Non-pigmented ciliary epithelial cell (primary cell): ENCODE data around the gene TNS3.

Experiments
- DNase-seq: peaks from one replicate; pipeline ENCODE4 v3.0.0-alpha.2; 2010; ENCODE audit warnings: low read depth

The TNS3 gene

DNA sequence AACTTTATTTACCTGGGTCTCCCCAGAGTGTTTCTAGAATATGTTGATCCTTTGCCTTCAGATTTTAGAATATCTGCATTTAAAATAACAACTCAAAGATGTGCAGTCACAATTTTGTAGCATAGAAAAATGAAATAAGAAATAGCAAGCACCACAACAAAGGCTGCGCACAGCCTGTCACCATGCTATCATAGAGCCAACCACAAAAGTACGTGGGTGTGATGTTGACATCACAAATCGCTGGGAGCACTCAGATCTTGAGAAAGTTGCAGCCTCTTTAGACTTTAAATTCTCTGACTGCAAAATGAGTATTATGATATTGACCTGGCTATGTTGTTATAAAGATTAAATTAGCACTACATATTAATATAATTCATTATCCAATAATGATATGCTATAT, 177.9 kb downstream of the TNS3 start:
- no peak for DNase-seq

DNA sequence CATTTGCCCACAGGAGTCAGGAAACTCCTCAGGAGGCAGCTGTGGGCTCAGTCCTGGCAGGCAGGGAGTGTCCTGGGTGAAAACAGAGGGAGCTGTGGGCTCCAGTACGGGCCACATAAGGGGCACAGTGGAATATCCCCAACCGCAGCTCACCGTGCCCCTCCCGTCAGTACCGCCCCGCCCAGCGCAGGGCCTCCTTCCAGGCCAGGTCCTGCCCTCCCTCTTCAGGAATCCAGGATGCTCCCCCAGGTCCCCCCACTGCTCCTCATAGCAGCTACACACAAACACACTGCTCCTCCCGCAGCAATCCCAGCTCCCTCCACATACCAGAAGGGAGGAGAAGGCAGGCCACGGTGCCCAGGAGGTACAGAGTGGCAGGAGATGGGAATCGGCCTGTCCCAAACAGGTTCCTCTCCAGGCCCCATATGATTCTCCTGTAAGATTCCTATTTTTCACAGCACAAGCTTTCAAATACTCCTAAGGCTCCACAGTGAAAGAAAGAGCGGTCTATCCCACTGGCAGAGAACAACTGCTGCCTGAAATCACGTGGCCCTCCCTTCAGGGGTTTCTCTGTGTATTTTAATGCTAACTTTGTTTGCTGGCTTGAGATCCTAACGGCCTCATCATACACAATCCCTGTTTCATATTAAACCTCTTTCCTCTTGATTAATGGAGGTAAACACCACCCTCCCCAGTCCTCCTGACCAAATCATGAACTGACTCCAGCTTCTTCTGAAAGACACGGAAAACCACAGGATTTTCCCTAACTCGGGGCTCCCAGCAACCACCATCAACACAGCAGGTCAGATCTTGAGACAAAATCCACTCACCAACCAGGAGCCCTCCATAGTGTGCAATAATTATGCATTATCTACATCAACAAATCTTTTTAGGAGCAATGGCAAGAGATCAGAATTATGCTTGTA, 178.7 kb downstream of the TNS3 start:
- DNase-seq = no peak

DNA sequence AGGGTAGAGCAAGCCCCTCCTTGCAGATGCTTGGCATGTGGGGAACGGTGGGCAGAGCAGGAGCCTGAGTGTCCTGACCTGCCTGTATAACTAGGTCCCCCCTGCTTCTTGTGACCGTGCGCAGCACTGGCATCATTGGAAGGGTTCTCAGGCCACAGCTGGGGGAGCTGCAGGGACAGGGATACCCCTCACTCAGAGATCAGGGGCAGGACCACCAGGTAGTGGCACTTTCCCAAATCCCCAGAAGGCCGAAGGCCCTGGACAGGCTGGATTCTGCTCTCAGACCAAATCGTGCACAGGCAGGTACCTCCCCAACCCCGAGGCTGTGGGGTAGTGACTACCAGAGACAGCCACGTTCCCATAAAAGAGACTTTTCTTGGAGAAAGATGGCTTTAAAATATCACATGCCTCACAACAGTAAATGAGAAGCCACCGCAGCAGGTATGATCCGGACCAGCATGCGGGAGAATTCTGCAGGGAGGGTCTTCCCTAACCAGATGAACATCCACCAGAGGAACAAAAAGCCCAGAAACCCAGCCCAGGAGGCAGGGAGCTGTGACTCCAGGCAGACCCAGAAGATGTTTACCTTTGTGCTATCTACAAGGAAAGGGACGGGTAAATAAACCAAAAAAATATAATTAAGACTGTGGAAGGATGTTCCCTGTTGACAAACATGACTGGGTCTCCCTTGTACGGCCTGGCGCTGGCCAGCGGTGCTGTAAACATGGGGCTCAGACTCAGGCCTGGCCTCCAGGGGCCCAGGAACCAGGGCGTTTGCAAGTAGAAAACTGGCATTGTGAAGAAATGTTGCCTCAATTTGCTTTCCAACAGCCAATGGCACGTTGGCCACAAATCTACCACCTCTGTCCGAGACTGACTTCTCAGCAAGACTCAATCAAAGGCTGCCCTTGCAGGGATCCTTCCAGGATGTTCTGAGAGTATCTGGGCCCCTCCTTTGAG, 180.0 kb downstream of the TNS3 start:
- no peak for DNase-seq

DNA sequence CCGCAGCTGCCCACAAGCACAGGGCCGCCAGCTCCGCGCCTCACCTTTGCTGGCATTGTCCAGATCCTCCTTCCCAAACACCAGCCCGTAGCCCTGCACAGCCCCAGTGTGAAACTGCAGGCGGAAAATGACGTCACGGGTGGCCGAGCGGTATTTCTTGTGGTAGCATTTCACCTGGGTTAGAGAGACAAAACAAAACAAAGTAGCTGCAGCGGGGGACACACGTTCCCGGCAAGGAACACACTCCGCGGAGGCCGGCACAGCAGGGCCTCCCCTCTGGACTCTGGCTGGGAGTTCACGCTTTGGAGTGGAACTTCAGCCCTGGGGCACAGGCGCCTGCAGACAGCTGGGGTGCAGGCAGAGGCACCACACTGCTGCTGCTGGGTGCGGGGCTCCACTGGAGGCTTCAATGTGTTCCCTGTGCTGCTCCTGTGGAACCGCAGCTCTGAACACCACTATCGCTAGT, 181.1 kb downstream of the TNS3 start:
- no peak for DNase-seq

DNA sequence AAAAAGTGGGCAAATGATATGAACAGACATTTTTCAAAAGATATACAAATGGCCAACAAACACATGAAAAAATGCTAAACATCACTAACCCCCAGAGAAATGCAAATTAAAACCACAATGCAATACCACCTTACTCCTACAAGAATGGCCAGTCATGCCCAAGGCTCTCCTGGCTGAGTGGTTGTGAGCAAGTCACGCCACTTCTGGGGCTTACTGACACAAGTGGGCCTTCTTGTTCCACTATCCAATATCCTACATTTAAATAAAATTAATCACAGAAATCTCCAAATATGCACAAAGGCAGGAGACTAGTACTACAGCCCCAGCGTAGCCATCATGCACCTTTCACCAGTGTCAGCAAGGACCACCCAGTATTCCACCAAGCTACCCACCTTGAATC, 181.9 kb downstream of the TNS3 start:
- no peak for DNase-seq

DNA sequence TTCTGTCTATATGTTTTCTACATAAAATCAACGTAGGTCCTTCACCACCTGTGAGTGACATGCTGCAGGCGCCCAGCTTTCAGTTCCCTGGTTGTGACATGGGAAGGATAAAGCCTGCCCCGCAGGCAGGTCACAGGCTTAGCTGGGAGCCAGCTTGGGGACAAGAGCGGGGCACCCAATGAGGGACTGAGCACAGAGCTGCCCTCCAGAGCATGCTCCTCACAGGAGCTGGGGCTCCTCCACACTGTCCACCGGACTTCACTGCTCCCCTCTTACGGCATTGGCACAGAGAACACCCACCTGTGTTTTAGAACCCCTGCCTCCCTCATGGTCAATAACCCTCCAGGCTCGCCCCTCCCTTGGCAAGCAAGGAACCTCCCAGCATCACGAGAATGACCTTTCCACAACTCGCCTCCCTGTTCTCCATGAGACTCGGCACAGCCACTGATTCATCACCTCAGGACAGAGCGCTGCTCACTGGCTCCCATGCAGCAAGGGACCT, 187.1 kb downstream of the TNS3 start:
- no peak for DNase-seq

DNA sequence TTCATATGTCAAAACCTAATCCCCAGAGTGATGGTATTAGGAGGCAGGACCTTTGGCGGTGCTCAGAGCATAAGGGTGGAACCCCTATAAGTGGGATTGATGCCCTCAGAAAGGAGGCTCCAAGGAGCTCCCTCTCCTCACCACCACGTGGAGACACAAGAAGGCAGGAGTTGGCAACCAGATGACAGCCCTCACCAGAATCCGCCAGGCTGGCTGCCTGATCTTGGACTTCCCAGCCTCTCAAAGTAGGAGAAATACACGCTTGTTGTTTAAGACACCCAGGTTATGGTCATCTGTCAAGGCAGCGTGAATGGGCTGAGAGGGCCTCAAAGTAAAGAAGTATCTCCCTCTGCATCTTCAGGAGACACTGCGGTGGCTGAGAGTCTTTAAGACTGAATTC, 187.7 kb downstream of the TNS3 start:
- DNase-seq = no peak

DNA sequence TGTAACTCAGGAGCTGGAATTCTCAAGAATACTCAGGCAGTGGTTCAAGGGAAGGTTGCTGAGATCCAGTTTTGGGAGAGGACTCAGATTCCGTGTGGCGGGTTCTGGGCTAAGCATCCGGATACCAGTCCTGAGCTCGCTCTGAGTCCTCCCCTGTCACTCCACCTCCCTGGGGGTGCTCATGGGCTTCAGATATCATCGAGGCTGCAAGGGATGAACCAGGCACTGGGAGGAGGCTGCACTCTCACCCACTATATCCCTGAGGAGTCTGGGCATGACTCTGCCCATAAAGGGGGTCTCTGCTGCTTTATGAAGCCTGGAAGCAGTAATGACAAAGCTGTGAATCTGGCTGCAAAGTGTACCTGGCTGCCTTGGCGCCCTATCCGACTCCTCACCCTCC, 188.5 kb downstream of the TNS3 start:
- no peak for DNase-seq

DNA sequence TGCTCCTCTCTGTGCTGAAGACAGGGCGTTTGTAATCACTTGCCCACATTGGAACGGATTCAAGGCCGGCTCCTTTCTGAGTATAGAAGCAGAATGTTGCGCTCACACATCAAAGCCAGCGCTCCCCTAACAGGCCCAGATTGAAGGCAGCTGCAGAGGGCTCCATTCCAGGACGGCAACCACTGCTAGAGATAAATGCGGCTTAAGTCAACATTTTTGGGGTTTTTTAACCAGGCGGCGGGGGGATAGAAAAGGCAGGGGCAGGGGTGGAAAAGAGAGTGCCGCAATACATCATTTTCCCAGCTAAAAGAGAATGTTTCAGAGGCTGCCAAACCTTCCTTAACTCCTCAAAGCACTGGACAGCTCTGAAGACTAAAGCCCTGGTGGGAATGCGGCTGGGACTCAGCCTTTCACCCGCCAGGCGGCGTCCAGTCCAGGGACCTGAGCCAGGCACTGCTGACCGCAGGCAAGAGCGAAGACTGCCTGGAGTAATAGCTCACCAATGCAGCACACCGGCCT, 189.6 kb downstream of the TNS3 start:
- DNase-seq = no peak

DNA sequence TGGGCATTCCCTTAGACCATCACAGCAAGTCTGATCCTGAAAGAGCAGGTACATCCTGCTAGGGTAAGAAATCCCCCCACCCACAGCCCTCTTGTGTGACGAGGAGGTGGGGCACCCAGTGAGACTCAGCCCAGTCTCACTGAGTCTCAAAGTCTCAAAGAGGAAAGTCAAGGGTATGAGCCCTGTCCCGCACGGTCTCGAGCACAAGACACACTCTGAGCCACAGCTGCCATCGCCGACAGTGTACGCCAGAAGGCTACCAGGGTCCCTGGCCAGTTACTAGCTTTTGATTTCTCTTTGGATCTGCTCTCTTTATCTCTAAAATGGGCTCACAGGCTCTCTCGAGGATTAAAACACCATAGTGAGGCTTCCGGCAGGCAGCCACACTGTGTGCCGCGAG, 190.2 kb downstream of the TNS3 start:
- DNase-seq = no peak

DNA sequence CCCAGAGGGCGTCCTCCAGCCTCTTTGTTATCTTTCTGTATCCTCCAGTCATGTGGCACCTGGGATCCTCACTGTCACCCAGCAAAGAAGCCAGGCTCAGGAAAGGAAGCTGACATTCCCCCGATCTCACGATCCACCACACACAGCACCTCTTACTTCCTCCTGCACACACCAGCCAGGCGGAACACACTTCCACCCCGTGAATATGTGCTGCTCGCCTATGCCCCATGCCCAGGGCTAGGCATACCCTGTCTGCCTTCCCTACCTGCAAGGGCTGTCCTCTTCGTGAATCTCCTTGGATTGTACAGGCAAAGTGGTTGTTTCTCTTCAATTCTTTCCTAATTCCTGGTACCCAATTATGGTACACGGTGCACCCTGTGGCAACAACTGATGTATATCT, 191.0 kb downstream of the TNS3 start:
- no peak for DNase-seq

DNA sequence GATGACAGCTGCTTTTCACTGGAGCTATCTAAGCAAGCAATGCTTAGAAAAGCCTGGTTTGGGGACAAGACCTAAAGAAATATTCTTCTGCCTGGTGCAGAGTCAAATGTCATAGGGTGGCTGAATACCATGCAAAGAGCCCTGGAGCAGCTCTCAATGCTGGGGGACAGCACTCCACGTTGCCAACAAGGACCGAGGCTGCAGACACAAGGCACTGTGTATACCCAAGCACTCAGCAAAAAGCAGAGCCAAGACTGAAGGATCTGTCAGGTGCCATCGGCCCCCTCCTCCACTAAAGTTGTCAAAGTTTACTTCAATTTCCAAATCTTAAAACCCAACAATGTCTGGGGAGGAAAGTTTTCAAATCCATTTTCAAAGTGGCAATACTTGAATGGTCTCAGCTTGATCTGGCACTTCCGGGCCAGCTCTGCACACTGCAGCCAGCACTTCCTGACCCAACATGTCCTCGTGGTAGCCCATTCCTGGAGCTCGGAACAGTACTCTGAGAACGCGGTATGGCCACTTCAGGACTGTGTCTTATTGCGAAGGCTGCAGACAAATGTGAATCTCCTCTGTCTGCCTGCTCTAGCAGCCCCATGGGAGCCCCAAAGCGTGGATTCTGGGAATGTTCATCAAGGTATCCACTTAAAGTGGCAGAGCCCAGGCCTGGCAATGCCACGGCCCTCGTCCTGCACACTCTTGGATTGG, 191.8 kb downstream of the TNS3 start:
- no peak for DNase-seq

DNA sequence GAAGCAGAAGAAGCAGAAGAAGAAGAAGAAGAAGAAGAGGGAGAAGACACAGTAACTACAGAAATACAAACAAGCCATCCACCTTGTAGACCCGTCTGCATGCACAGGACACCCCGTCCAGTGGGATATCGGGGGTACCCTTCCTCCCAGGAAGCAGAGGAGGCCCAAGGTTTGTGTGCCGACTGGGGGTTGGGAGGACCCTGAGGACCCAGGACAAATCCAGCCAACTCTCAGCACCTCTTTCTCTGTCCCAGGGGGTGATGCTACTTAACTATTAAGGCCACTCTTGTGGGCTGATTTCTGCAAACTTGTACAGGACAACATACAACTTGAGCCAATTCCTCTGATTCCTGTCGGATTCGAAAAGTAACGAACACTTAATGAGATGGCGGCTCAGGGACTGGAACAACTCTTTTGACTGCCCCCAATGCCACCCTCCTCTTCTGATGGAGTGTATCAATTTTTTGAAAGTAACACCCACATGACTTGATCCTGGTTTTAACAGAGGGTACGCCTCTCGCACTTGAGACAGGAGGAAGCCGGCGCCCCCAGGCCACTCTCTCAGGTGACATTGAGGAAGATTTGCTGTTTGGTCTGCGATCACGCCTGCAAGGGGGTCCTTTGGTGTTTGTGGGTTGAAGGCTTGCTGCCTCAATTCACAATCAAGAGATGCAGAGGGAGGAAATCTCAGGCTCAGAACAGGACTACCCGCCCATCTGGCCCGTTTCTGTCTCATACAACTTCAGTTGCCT, 192.6 kb downstream of the TNS3 start:
- no peak for DNase-seq

DNA sequence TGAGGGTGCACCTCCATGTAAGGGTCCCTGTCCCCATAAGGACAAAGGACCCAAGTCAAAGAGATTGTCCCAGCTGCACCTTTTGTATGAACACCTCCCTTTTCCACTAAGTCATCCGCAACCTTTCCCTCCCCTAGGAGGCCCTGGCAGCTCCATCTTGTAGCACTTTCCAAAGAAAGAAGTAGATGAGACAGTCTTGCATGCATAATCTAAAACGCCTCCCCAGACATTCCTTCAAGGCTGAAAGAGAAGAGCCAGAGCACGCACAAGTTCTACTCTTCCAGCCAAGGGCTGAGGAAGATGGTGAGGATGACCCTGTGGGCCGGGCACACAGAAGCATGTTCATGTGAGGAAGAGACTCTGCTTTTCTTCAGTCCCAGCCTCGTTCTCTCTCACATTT, 194.4 kb downstream of the TNS3 start:
- DNase-seq = no peak

DNA sequence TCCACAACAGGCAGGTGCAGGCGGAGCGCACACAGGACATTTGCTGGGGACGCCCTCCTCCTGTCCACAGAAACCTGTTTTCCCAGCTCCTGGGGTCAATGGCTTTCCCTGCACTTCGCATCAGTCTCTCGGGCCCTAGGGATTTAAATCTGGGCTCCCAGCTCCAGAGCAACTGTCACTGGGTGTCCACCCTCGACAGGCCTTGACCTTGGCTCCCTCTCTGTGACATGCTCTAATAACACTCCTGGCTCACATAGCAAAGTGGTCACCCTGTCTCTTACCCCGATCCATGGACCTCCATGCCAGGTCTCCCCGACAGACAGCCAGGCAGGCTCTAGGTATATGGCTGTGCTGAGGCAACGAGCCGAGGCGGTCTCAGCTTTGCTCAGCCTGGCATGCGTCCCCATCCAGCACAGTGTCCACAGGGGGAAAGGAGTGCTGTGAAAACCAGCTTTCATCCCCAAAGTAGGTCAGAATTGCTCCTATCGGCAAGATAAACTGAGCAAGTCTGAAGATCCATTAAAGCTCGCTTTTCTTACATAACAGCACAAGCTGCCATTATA, 195.6 kb downstream of the TNS3 start:
- no peak for DNase-seq

DNA sequence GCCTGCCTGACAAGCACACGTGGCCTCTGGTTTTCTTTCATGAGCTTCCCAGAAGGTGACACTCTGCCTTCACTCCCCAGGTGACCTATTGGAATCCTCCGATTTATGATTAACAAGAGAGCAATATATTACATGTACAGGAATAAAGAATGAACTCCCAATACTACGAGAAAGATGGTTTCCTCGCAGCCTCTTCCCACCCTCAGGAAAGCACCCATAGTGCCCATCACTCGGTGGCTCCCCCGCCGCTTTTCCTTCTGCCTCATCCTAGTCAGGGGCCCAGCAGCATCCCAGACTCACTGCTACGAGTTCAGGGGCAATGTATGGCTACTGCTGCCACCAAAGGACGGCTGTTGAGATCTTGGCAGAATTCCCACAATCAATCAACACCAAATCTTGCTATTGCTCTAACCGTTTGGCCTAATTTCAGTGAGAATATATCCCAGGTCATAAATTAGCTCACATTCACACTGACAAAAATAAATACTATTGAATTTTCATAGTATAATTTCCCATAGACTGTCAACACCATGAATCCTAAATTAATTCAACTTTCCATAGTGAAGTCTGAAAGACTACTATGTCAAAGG, 196.3 kb downstream of the TNS3 start:
- no peak for DNase-seq

DNA sequence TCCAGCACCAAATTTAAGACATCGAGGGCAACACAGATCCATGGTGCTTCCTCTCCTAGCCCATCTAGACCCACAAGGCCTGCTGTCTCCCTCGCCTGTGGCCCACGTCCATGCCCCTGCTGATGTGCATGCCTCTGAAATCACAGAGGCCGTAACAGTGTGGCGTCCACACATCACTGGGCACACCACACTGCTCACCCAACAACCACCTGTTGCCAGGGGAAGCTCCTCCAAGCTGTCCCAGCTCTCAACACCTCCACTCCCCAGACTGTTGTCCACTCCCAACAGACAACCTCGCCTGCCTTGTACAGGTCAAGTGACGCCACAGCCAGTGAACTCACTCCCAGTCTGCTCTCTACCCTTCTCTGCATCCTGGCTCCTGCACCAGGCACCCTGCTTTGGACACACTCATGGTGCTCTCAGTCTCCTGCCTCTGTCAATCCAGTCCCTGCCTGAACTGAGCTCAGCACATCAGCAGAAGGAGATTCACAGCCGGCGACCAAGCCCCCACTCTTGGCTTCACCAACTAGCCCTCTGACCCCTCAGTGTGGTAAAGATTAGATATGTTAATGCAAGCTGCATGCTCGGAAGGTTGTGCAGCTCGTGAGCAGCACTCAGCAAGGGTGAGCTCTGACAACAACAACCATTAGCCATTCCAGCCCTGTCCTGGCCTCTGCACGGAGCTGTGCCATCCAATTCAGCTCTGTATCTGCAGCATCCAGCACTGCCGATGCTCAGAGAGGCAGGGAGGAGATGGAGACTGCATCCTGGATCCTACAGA, 197.0 kb downstream of the TNS3 start:
- no peak for DNase-seq

DNA sequence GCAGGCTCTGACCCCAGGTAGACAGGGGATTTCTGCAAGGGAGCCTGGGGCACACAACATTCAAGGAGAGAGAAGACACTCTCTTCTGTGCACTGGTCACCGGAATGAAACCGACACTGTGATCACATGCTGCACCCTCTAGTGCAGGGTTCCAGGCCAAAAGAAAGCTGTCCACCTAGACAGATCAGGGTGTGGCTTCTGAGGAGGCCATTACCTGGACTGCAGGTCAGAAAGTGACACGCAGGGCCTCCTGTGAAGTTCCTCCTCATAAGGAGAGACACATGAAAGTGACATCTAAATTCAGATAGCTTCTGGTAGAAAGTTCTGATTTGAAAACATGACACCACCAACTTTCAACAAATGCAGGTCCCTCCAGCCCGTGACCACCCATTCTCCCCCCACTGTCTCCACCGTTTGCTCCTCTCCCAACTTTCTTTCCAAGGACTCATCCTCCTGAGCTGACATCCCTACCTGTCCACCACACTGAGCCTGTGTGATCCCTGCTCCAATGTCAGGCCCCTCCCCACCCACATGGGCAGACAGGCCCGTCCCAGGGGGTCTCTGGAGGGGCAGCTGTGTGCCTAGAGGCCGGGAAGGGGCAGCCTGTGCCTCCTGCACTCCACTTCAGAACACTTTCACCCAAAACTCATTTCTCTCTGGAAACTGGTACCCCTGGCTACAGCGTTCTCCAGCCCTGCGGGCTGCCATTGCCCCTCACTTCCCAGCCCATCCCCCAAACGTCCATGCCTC, 198.0 kb downstream of the TNS3 start:
- DNase-seq = no peak

DNA sequence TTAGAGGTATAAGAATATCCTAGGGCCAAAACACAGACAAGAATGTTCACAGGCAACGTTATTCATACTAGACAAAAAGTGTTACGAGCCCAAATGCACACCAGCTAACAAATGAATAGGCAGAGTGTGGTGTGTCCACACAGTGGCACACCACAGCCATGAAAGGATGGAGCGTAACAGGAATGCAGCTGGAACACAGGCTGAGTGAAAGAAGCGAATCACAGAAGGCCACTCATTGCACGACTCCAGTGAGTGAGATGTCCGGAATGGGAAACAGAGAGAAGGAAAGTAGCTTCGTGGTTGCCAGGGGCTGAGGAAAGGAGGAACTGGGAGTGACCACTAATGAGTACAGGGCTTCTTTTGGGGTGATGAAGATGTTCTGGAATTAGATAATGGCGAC, 198.8 kb downstream of the TNS3 start:
- DNase-seq = no peak
